Naive thymus-derived CD8-positive, alpha-beta T cell (primary cell): ENCODE results near the gene RRP1B. TPM values are rescaled to one million over a fixed set of nuclear protein-coding genes. Genes with fewer than 3 reads are reported as not detected.

Source experiments
- ATAC-seq, 2 donors: fragments of 150-1000 bp; cut with Tn5 transposase in 1 of 2; sonication (Bioruptor Pico), chemical (Tn5 transposase) in 1 of 2; 1 replicate in 1 of 2; 2 replicates in 1 of 2; pipeline ENCODE4 v1.10.0; 2021; ENCODE audit warnings: mild to moderate bottlenecking in 2 of 2, moderate library complexity in 2 of 2
- POLR2A ChIA-PET: fragments of 350-600 bp; sonication (Branson Sonifier 250); formaldehyde crosslinking; loops from one replicate; lab custom pipeline; 2021; ENCODE audit warnings: antibody characterized with exemption; lab: Charles Lee
- DNase-seq, 10 donors: peaks; one replicate each; pipeline versions ENCODE4 v3.0.0 to v3.0.0-alpha.2; 2020 to 2022
- H3K27ac Mint-ChIP-seq, 10 donors: one replicate each; pipeline ENCODE4 v1.8.0; 2020 to 2022; ENCODE audit warnings: mild to moderate bottlenecking in 10 of 10, mixed read lengths in 10 of 10, moderate library complexity in 4 of 10, inconsistent platforms in 1 of 10
- H3K27me3 Mint-ChIP-seq, 5 donors: one replicate each; pipeline ENCODE4 v1.8.0; 2021 to 2022; ENCODE audit warnings: mixed read lengths in 5 of 5
- H3K36me3 Mint-ChIP-seq, 3 donors: one replicate each; pipeline ENCODE4 v1.8.0; 2020 to 2022; ENCODE audit warnings: mixed read lengths in 3 of 3, mild to moderate bottlenecking in 2 of 3, inconsistent platforms in 1 of 3
- H3K4me1 Mint-ChIP-seq, 4 donors: one replicate each; pipeline ENCODE4 v1.8.0; 2021 to 2022; ENCODE audit warnings: mixed read lengths in 4 of 4
- H3K4me3 Mint-ChIP-seq, 10 donors: one replicate each; pipeline ENCODE4 v1.8.0; 2020 to 2022; ENCODE audit warnings: mild to moderate bottlenecking in 10 of 10, mixed read lengths in 10 of 10, moderate library complexity in 6 of 10, inconsistent platforms in 1 of 10
- H3K9me3 Mint-ChIP-seq, 9 donors: one replicate each; pipeline ENCODE4 v1.8.0; 2020 to 2022; ENCODE audit warnings: mixed read lengths in 9 of 9, mild to moderate bottlenecking in 3 of 9, inconsistent platforms in 1 of 9, moderate library complexity in 1 of 9
- polyA plus RNA-seq, 3 donors: library from polyadenylated mRNA; unstranded; fragments of 300-500 nt; fragmentation: Illumina TruSeq; gene quantifications; one replicate each; pipeline ENCODE4 v1.2.3, GENCODE V29; 2021
- total RNA-seq, 8 experiments: library from RNA in 2 of 8; stranded (reverse) in 2 of 8; gene quantifications; one replicate each; pipeline ENCODE4 v1.2.3 and lab custom pipeline; 2021 to 2026

The RRP1B gene
- total and polyA plus RNA-seq, 5 experiments from 2014 or later = 29.0 to 48.4 (median 39.6) TPM

GRCh38 chr21:43735236-43736091 is 76.1 kb downstream of the RRP1B start:
- Mint-ChIP-seq H3K36me3 (peaks cover 0 to 8% (median 0%) of the 10 kb centered on the region in 3 donors), H3K27ac (peak overlapping the region in 3 of 10 donors; percentile 25 to 83 (median 43)), H3K9me3 (no peaks in the 10 kb centered on the region), H3K4me1 (peaks cover 22 to 35% (median 26%) of the 10 kb centered on the region in 4 donors), H3K27me3 (no peaks in the 10 kb centered on the region), H3K4me3 (peak overlapping the region in 5 of 10 donors; percentile 14 to 64 (median 30))
- ATAC-seq = no peak
- POLR2A ChIA-PET = interaction anchor here (0.9 kb wide), 1 partner anchor 16 kb away, joined by 6 read pairs; no protein-coding TSS in a partner anchor
- DNase-seq = no peak

GRCh38 chr21:43736224-43736883 is 77.0 kb downstream of the RRP1B start:
- peaks cover 19 to 35% (median 25%) of the 10 kb centered on the region in 4 donors for H3K4me1 Mint-ChIP-seq
- DNase-seq (no peak), ATAC-seq (no peak)
- H3K9me3 Mint-ChIP-seq = no peaks in the 10 kb centered on the region
- no peak overlapping the region for H3K4me3 Mint-ChIP-seq
- H3K36me3 Mint-ChIP-seq = peaks cover 0 to 8% (median 0%) of the 10 kb centered on the region in 3 donors
- peak overlapping the region in 3 of 10 donors; percentile 5 to 77 (median 33) for H3K27ac Mint-ChIP-seq
- H3K27me3 Mint-ChIP-seq = no peaks in the 10 kb centered on the region
- POLR2A ChIA-PET = interaction anchor here (0.9 kb wide), 1 partner anchor 17 kb away, joined by 6 read pairs; no protein-coding TSS in a partner anchor

- no peak overlapping the region for H3K27ac Mint-ChIP-seq
- no peaks in the 10 kb centered on the region for H3K9me3 Mint-ChIP-seq
- peaks cover 16 to 31% (median 22%) of the 10 kb centered on the region in 4 donors for H3K4me1 Mint-ChIP-seq
- no peak overlapping the region for H3K4me3 Mint-ChIP-seq
- H3K36me3 Mint-ChIP-seq = peaks cover 0 to 8% (median 0%) of the 10 kb centered on the region in 3 donors
- no peaks in the 10 kb centered on the region for H3K27me3 Mint-ChIP-seq
- DNase-seq = no peak
- ATAC-seq = no peak
- POLR2A ChIA-PET = no interaction called here
Observed at GRCh38 chr21:43737158-43737950, 78.0 kb downstream of the RRP1B start.

- ATAC-seq (peak in 1 of 2 donors; percentile 32), DNase-seq (no peak)
- peaks cover 3 to 12% (median 9%) of the 10 kb centered on the region in 4 donors for H3K4me1 Mint-ChIP-seq
- POLR2A ChIA-PET = no interaction called here
- H3K27me3 Mint-ChIP-seq = no peaks in the 10 kb centered on the region
- H3K4me3 Mint-ChIP-seq = no peak overlapping the region
- peaks cover 0 to 13% (median 0%) of the 10 kb centered on the region in 3 donors for H3K36me3 Mint-ChIP-seq
- H3K27ac Mint-ChIP-seq = peak overlapping the region in 1 of 10 donors; percentile 83
- H3K9me3 Mint-ChIP-seq = no peaks in the 10 kb centered on the region
Observed at GRCh38 chr21:43739621-43740435, 80.5 kb downstream of the RRP1B start.

- DNase-seq = peak in 2 of 10 donors; percentile 39 to 48
- peaks cover 0 to 19% (median 0%) of the 10 kb centered on the region in 3 donors for H3K36me3 Mint-ChIP-seq
- peak overlapping the region in 3 of 10 donors; percentile 73 to 95 (median 83) for H3K27ac Mint-ChIP-seq
- no peaks in the 10 kb centered on the region for H3K27me3 Mint-ChIP-seq
- H3K4me3 Mint-ChIP-seq = peak overlapping the region in 3 of 10 donors; percentile 33 to 53 (median 39)
- no peaks in the 10 kb centered on the region for H3K9me3 Mint-ChIP-seq
- ATAC-seq = peak in 1 of 2 donors; percentile 70
- peaks cover 0 to 7% (median 6%) of the 10 kb centered on the region in 4 donors for H3K4me1 Mint-ChIP-seq
- POLR2A ChIA-PET = no interaction called here
Observed at GRCh38 chr21:43740497-43741156, 81.3 kb downstream of the RRP1B start.

GRCh38 chr21:43741423-43742096 is 82.2 kb downstream of the RRP1B start:
- H3K4me3 Mint-ChIP-seq = no peak overlapping the region
- POLR2A ChIA-PET = no interaction called here
- no peaks in the 10 kb centered on the region for H3K27me3 Mint-ChIP-seq
- H3K27ac Mint-ChIP-seq = no peak overlapping the region
- H3K9me3 Mint-ChIP-seq = no peaks in the 10 kb centered on the region
- ATAC-seq (no peak), DNase-seq (no peak)
- peaks cover 0 to 28% (median 3%) of the 10 kb centered on the region in 3 donors for H3K36me3 Mint-ChIP-seq
- H3K4me1 Mint-ChIP-seq = peaks cover 0 to 7% (median 6%) of the 10 kb centered on the region in 4 donors

- no peak for ATAC-seq
- Mint-ChIP-seq H3K9me3 (no peaks in the 10 kb centered on the region), H3K27me3 (no peaks in the 10 kb centered on the region), H3K36me3 (peaks cover 0 to 31% (median 4%) of the 10 kb centered on the region in 3 donors), H3K4me1 (peaks cover 0 to 7% (median 6%) of the 10 kb centered on the region in 4 donors), H3K4me3 (no peak overlapping the region), H3K27ac (peak overlapping the region in 1 of 10 donors; percentile 82)
- POLR2A ChIA-PET = no interaction called here
- no peak for DNase-seq
Observed at GRCh38 chr21:43743947-43744346, 84.6 kb downstream of the RRP1B start.

GRCh38 chr21:43744725-43745124 is 85.4 kb downstream of the RRP1B start:
- Mint-ChIP-seq H3K9me3 (no peaks in the 10 kb centered on the region), H3K4me1 (peaks cover 0 to 12% (median 9%) of the 10 kb centered on the region in 4 donors), H3K27me3 (no peaks in the 10 kb centered on the region), H3K27ac (no peak overlapping the region), H3K4me3 (no peak overlapping the region), H3K36me3 (peaks cover 0 to 31% (median 4%) of the 10 kb centered on the region in 3 donors)
- no peak for ATAC-seq
- POLR2A ChIA-PET = no interaction called here
- no peak for DNase-seq
